Mesendoderm (in vitro differentiated cells): ENCODE measurements around the gene AGAP1.

Source experiments
- DNase-seq: peaks from one replicate; pipeline ENCODE4 v3.0.0; 2013
- H2AK5ac ChIP-seq: 2 replicates; pipeline ENCODE4 v1.6.1; 2013; ENCODE audit warnings: low read length, inconsistent platforms
- H2BK120ac ChIP-seq: 2 replicates; pipeline ENCODE4 v1.6.1; 2013; ENCODE audit warnings: low read depth, mild to moderate bottlenecking, low read length, moderate library complexity, mixed read lengths
- H2BK15ac ChIP-seq: replicated peaks from 2 replicates; pipeline ENCODE4 v1.6.1; 2013; ENCODE audit warnings: low read depth, mild to moderate bottlenecking, moderate library complexity
- H2BK5ac ChIP-seq: 2 replicates; pipeline ENCODE4 v1.6.1; 2013; ENCODE audit warnings: low read length, inconsistent platforms
- H3K18ac ChIP-seq: 2 replicates; pipeline ENCODE4 v1.6.1; 2013; ENCODE audit warnings: mild to moderate bottlenecking, low read length, mixed read lengths
- H3K23ac ChIP-seq: one replicate; pipeline ENCODE4 v1.6.1; 2013; ENCODE audit warnings: low read length
- H3K27ac ChIP-seq: 2 replicates; pipeline ENCODE4 v1.5.1; 2013; ENCODE audit warnings: low read depth, mild to moderate bottlenecking, inconsistent platforms, low read length, moderate library complexity
- H3K27me3 ChIP-seq: 2 replicates; pipeline ENCODE4 v1.6.1; 2013; ENCODE audit warnings: low read length, control low read depth, mild to moderate bottlenecking, inconsistent platforms; ENCODE audit not compliant: insufficient read depth, poor library complexity
- H3K36me3 ChIP-seq: 2 replicates; pipeline ENCODE4 v1.6.1; 2013; ENCODE audit warnings: low read length, inconsistent platforms; ENCODE audit not compliant: control insufficient read depth, insufficient read depth
- H3K4ac ChIP-seq: one replicate; pipeline ENCODE4 v1.6.1; 2013; ENCODE audit warnings: low read depth, mild to moderate bottlenecking, low read length, moderate library complexity
- H3K4me1 ChIP-seq: 2 replicates; pipeline ENCODE4 v1.6.1; 2013; ENCODE audit warnings: low read depth, low read length, inconsistent platforms; ENCODE audit not compliant: control insufficient read depth
- H3K4me2 ChIP-seq: 2 replicates; pipeline ENCODE4 v1.6.1; 2013; ENCODE audit warnings: low read length
- H3K4me3 ChIP-seq: 2 replicates; pipeline ENCODE4 v1.5.1; 2013; ENCODE audit warnings: mild to moderate bottlenecking, low read length
- H3K56ac ChIP-seq: one replicate; pipeline ENCODE4 v1.6.1; 2013; ENCODE audit warnings: low read length
- H3K79me1 ChIP-seq: 2 replicates; pipeline ENCODE4 v1.6.1; 2013; ENCODE audit warnings: low read length, inconsistent platforms
- H3K79me2 ChIP-seq: 2 replicates; pipeline ENCODE4 v1.6.1; 2013; ENCODE audit warnings: mild to moderate bottlenecking, low read length; ENCODE audit not compliant: control insufficient read depth, insufficient read depth
- H3K9ac ChIP-seq: 2 replicates; pipeline ENCODE4 v1.6.1; 2013; ENCODE audit warnings: low read length, inconsistent platforms
- H4K5ac ChIP-seq: one replicate; pipeline ENCODE4 v1.6.1; 2013; ENCODE audit warnings: low read length
- H4K8ac ChIP-seq: one replicate; pipeline ENCODE4 v1.6.1; 2013; ENCODE audit warnings: low read depth, mild to moderate bottlenecking, control low read depth, low read length, moderate library complexity
- WGBS: extraction: QIAGEN DNeasy Blood & Tissue Kit; methylation state at CpG from one replicate; pipeline ENCODE4 v1.1.7; 2013; ENCODE audit warnings: low lambda C conversion rate, missing lambda C conversion rate; ENCODE audit not compliant: insufficient coverage; ENCODE audit errors: extremely low coverage; 5-methylcytosine and 5-hydroxymethylcytosine counted together

AGAP1 gene

GRCh38 chr2:235725016-235725489 is 231.2 kb downstream of the AGAP1 start:
- Histone ChIP-seq H3K36me3 (no peaks in the 10 kb centered on the region), H2AK5ac (no peak overlapping the region), H3K27me3 (no peaks in the 10 kb centered on the region), H3K18ac (no peak overlapping the region), H2BK120ac (no peak overlapping the region), H3K4me2 (no peak overlapping the region), H2BK5ac (no peak overlapping the region), H3K79me1 (no peaks in the 10 kb centered on the region), H4K5ac (no peak overlapping the region), H4K8ac (no peak overlapping the region), H3K4ac (no peak overlapping the region), H3K79me2 (no peaks in the 10 kb centered on the region), H3K4me3 (no peak overlapping the region), H3K27ac (no peak overlapping the region), H2BK15ac (no peak overlapping the region), H3K9ac (no peak overlapping the region), H3K23ac (no peak overlapping the region), H3K4me1 (no peaks in the 10 kb centered on the region), H3K56ac (no peak overlapping the region)
- no CpG with 5 or more reads among the region's 8 CpGs for WGBS
- no peak for DNase-seq

- no peak for DNase-seq
- Histone ChIP-seq H3K4me3 (no peak overlapping the region), H3K4me1 (no peaks in the 10 kb centered on the region), H3K18ac (no peak overlapping the region), H3K79me1 (no peaks in the 10 kb centered on the region), H2BK120ac (no peak overlapping the region), H2BK5ac (no peak overlapping the region), H3K4me2 (no peak overlapping the region), H3K9ac (no peak overlapping the region), H2AK5ac (no peak overlapping the region), H4K8ac (no peak overlapping the region), H3K27ac (no peak overlapping the region), H3K23ac (no peak overlapping the region), H3K36me3 (no peaks in the 10 kb centered on the region), H3K79me2 (no peaks in the 10 kb centered on the region), H4K5ac (no peak overlapping the region), H3K56ac (no peak overlapping the region), H2BK15ac (no peak overlapping the region), H3K27me3 (no peaks in the 10 kb centered on the region), H3K4ac (no peak overlapping the region)
- no CpG with 5 or more reads among the region's 4 CpGs for WGBS
These were observed 232.0 kb downstream of the AGAP1 start for GRCh38 chr2:235725841-235726240.

GRCh38 chr2:235726554-235726953 is 232.7 kb downstream of the AGAP1 start:
- Histone ChIP-seq H3K4me1 (no peaks in the 10 kb centered on the region), H3K23ac (no peak overlapping the region), H4K5ac (no peak overlapping the region), H3K9ac (no peak overlapping the region), H3K27me3 (no peaks in the 10 kb centered on the region), H3K4me2 (no peak overlapping the region), H3K79me2 (no peaks in the 10 kb centered on the region), H3K79me1 (no peaks in the 10 kb centered on the region), H3K36me3 (no peaks in the 10 kb centered on the region), H3K18ac (no peak overlapping the region), H2BK120ac (no peak overlapping the region), H2BK15ac (no peak overlapping the region), H4K8ac (no peak overlapping the region), H3K56ac (no peak overlapping the region), H3K4me3 (no peak overlapping the region), H3K27ac (no peak overlapping the region), H2BK5ac (no peak overlapping the region), H3K4ac (no peak overlapping the region), H2AK5ac (no peak overlapping the region)
- WGBS = no CpG with 5 or more reads among the region's 5 CpGs
- no peak for DNase-seq

GRCh38 chr2:235727174-235727573 is 233.3 kb downstream of the AGAP1 start:
- no peak overlapping the region for H3K4me2 ChIP-seq
- H3K9ac ChIP-seq = no peak overlapping the region
- H3K56ac ChIP-seq = no peak overlapping the region
- no peak overlapping the region for H4K8ac ChIP-seq
- H3K23ac ChIP-seq = no peak overlapping the region
- no peaks in the 10 kb centered on the region for H3K79me1 ChIP-seq
- no peak overlapping the region for H2AK5ac ChIP-seq
- H3K79me2 ChIP-seq = no peaks in the 10 kb centered on the region
- no peak for DNase-seq
- H3K27ac ChIP-seq = no peak overlapping the region
- H3K4ac ChIP-seq = no peak overlapping the region
- no peaks in the 10 kb centered on the region for H3K36me3 ChIP-seq
- H3K4me1 ChIP-seq = peaks cover under 1% of the 10 kb centered on the region
- H3K18ac ChIP-seq = no peak overlapping the region
- no peak overlapping the region for H2BK5ac ChIP-seq
- no CpG with 5 or more reads among the region's 5 CpGs for WGBS
- H2BK15ac ChIP-seq = no peak overlapping the region
- no peak overlapping the region for H4K5ac ChIP-seq
- no peaks in the 10 kb centered on the region for H3K27me3 ChIP-seq
- no peak overlapping the region for H3K4me3 ChIP-seq
- no peak overlapping the region for H2BK120ac ChIP-seq

- H3K4ac ChIP-seq = no peak overlapping the region
- H2BK5ac ChIP-seq = no peak overlapping the region
- H3K27ac ChIP-seq = no peak overlapping the region
- H3K27me3 ChIP-seq = no peaks in the 10 kb centered on the region
- no peak overlapping the region for H4K5ac ChIP-seq
- no peak overlapping the region for H2BK15ac ChIP-seq
- H3K36me3 ChIP-seq = no peaks in the 10 kb centered on the region
- no CpG with 5 or more reads among the region's 17 CpGs for WGBS
- no peak overlapping the region for H3K9ac ChIP-seq
- peaks cover 3% of the 10 kb centered on the region for H3K4me1 ChIP-seq
- H3K23ac ChIP-seq = peak overlapping the region; percentile 29
- DNase-seq = no peak
- no peak overlapping the region for H3K4me2 ChIP-seq
- no peaks in the 10 kb centered on the region for H3K79me2 ChIP-seq
- H2AK5ac ChIP-seq = no peak overlapping the region
- no peaks in the 10 kb centered on the region for H3K79me1 ChIP-seq
- H2BK120ac ChIP-seq = no peak overlapping the region
- H3K4me3 ChIP-seq = no peak overlapping the region
- no peak overlapping the region for H3K18ac ChIP-seq
- H3K56ac ChIP-seq = no peak overlapping the region
- no peak overlapping the region for H4K8ac ChIP-seq
These were observed 234.3 kb downstream of the AGAP1 start for GRCh38 chr2:235727891-235728799.
